ENCODE measurements around the gene HNRNPA1. TPM values are rescaled to one million over a fixed set of nuclear protein-coding genes. Genes with fewer than 3 reads are reported as not detected.
A peak's percentile ranks its signal among the peaks of the same experiment; 100 is the strongest.

HNRNPA1 gene
- total and polyA plus RNA-seq, 9 of the 15 experiments (the other 6 are each of a cell fraction or from before 2014, with no cell fraction given), result 1,166 to 2,703 (median 1,815) TPM

- in situ Hi-C loops (cut with MboI), result loop anchor here (5.0 to 10.0 kb wide), 2 partner anchors 35 to 72 kb away; partner anchors contain the start of genes COPZ1 and GPR84
- Histone ChIP-seq H3K4me2 (ENCODE audit: insufficient read depth, low read length) (peak overlapping the region; percentile 99), H3K36me3 (ENCODE audit: control insufficient read depth, insufficient read depth, low read length) (peaks cover 91% of the 10 kb centered on the region), H2AFZ (ENCODE audit: low read depth, low read length) (no peak overlapping the region), H3K27ac (ENCODE audit: extremely low read depth, low read depth, low read length) (peak overlapping the region; percentile 72), H3K27me3 (ENCODE audit: control insufficient read depth in 2 of 2, insufficient read depth in 2 of 2, low read length in 2 of 2) (no peaks in the 10 kb centered on the region; a peak in 1 of 5 replicates), H3K4me1 (replicated peaks in 1 of 2; ENCODE audit: control insufficient read depth in 2 of 2, insufficient read depth in 2 of 2, low read length in 2 of 2) (peaks cover 40 to 51% of the 10 kb centered on the region in 2 experiments; a peak in 4 of 5 replicates), H4K20me1 (replicated peaks; ENCODE audit: control insufficient read depth, insufficient read depth, low read length) (peaks cover 24% of the 10 kb centered on the region), H3K9me3 (replicated peaks; ENCODE audit: control insufficient read depth, insufficient read depth, low read depth, low read length) (no peaks in the 10 kb centered on the region), H3K79me2 (ENCODE audit: control insufficient read depth, insufficient read depth, low read length) (peaks cover 99% of the 10 kb centered on the region), H3K9me1 (ENCODE audit: control insufficient read depth, insufficient read depth, low read length) (no peaks in the 10 kb centered on the region), H3K4me3 (peak overlapping the region; percentile 53), H3K9ac (ENCODE audit: insufficient read depth in 1 of 2, low read depth in 2 of 2, low read length in 2 of 2) (peak overlapping the region; percentile 67 to 94)
- 3% methylated on average over 30 of the region's 30 CpGs for WGBS (ENCODE audit: insufficient coverage, low coverage, missing lambda C conversion rate)
- BruUV-seq (replicated peaks), result TSS peak; percentile 44
- DNase-seq (ENCODE audit: extremely low read depth in 1 of 4, low spot score in 3 of 4) (peak in 3 of 4 experiments; percentile 46 to 69 (median 53)), FAIRE-seq (no peak), ATAC-seq (0 out of 3 replicates have a peak, but pooled peaks have one; percentile 0)
- ChIA-PET POLR2A (interaction anchor here (0.6 to 9.8 kb wide), 18 partner anchors 7 to 670 kb away, joined by 3 to 155 read pairs (median 5); partner anchors contain the start of genes CBX5, COPZ1, HNRNPA1 and NFE2), CTCF (ENCODE audit: low intra/inter-chr PET ratio) (interaction anchor here (4.1 kb wide), 1 partner anchor 68 kb away, joined by 33 read pairs; no protein-coding TSS in a partner anchor)
- intact Hi-C loops (cut with micrococcal nuclease), result loop anchor here (10.0 kb wide), 1 partner anchor 278 kb away; no protein-coding TSS in a partner anchor
- 0 out of 2 replicates have a peak, but pooled peaks have one; percentile 42 for TF ChIP-seq ZBED1 (IDR thresholded peaks at IDR 0.05)
- TF ChIP-seq CBFA2T2 (conservative IDR thresholded peaks at IDR 0.05), result no peak
- no peak for TF ChIP-seq NR2C2 (CRISPR knock-in tag; IDR thresholded peaks at IDR 0.05)
- TF ChIP-seq NR2C2 (tag; IDR thresholded peaks at IDR 0.05), result peak; percentile 65
- 0 out of 2 replicates have a peak, but pooled peaks have one; percentile 12 for TF ChIP-seq SUPT5H (IDR thresholded peaks at IDR 0.05)
- TF ChIP-seq KDM2B (CRISPR knock-in tag; IDR thresholded peaks at IDR 0.05), result peak; percentile 14; the same call in 1 of the 2 replicates
- peak; percentile 71 for TF ChIP-seq POLR2G (IDR thresholded peaks at IDR 0.05; ENCODE audit: low read depth, low read length)
- TF ChIP-seq MTF1 (CRISPR knock-in tag; IDR thresholded peaks at IDR 0.05; ENCODE audit: borderline replicate concordance), result no peak
- peak; percentile 32; the same call in 1 of the 2 replicates for TF ChIP-seq ZNF263 (CRISPR knock-in tag; IDR thresholded peaks at IDR 0.05; ENCODE audit: borderline replicate concordance)
- 0 out of 2 replicates have a peak, but pooled peaks have one; percentile 4 for TF ChIP-seq JUND (IDR thresholded peaks at IDR 0.05; ENCODE audit: borderline replicate concordance, low read depth, low read length)
- no peak for TF ChIP-seq JUND (tag; IDR thresholded peaks at IDR 0.05; ENCODE audit: borderline replicate concordance, low read depth, low read length)
- TF ChIP-seq PREB (CRISPR knock-in tag; IDR thresholded peaks at IDR 0.05), result 0 out of 2 replicates have a peak, but pooled peaks have one; percentile 76
- no peak for TF ChIP-seq ZNF324 (CRISPR knock-in tag; IDR thresholded peaks at IDR 0.05)
- TF ChIP-seq USF1 (CRISPR knock-in tag; IDR thresholded peaks at IDR 0.05), result peak; percentile 60; the same call in 1 of the 2 replicates
- 0 out of 2 replicates have a peak, but pooled peaks have one; percentile 11 for TF ChIP-seq MTA2 (IDR thresholded peaks at IDR 0.05; ENCODE audit: low read depth)
- peak in 1 of 2 experiments; percentile 57; a peak in 2 of 4 replicates for TF ChIP-seq MAZ (CRISPR knock-in tag; conservative IDR thresholded peaks at IDR 0.05 in 1 of 2, IDR thresholded peaks at IDR 0.05 in 1 of 2)
Observed at GRCh38 chr12:54292083-54292930, 11.8 kb downstream of the HNRNPA1 start.

Measured in K562 (cell line).